KMS-11 (cell line): ENCODE results near the gene MRPL18.

Experiments used
- H2AFZ ChIP-seq: fragments of 200-600 bp; sonication (generic); 2 replicates; pipeline ENCODE4 v1.6.1; 2016; ENCODE audit warnings: antibody characterized with exemption, mixed run types, low read depth
- H3K27ac ChIP-seq: fragments of 200-600 bp; sonication (generic); 2 replicates; pipeline ENCODE4 v1.6.1; 2016; ENCODE audit warnings: mild to moderate bottlenecking, mixed run types
- H3K27me3 ChIP-seq: fragments of 200-600 bp; sonication (generic); 2 replicates; pipeline ENCODE4 v1.6.1; 2017; ENCODE audit warnings: mild to moderate bottlenecking, low read depth, mixed run types, moderate library complexity; ENCODE audit not compliant: insufficient read depth
- H3K36me3 ChIP-seq: fragments of 200-600 bp; sonication (generic); 2 replicates; pipeline ENCODE4 v1.6.1; 2017; ENCODE audit warnings: mild to moderate bottlenecking, mixed run types; ENCODE audit not compliant: insufficient read depth
- H3K4me1 ChIP-seq: fragments of 200-600 bp; sonication (generic); 2 replicates; pipeline ENCODE4 v1.6.1; 2016; ENCODE audit warnings: mild to moderate bottlenecking, low read depth, mixed run types; ENCODE audit not compliant: poor library complexity, severe bottlenecking
- H3K4me2 ChIP-seq: fragments of 200-600 bp; sonication (generic); 2 replicates; pipeline ENCODE4 v1.7.0; 2016; ENCODE audit warnings: mild to moderate bottlenecking, mixed run types
- H3K4me3 ChIP-seq: fragments of 200-600 bp; sonication (generic); IDR thresholded peaks from 2 replicates; pipeline ENCODE4 v1.6.1; 2017; ENCODE audit warnings: low read depth, low read length, mixed read lengths; ENCODE audit not compliant: insufficient read depth
- H3K79me2 ChIP-seq: fragments of 200-600 bp; sonication (generic); 2 replicates; pipeline ENCODE4 v1.6.1; 2016; ENCODE audit warnings: low read depth, mixed run types; ENCODE audit not compliant: insufficient read depth
- H3K9ac ChIP-seq: fragments of 200-600 bp; sonication (generic); 2 replicates; pipeline ENCODE4 v1.6.1; 2016; ENCODE audit warnings: mild to moderate bottlenecking, mixed run types
- H4K20me1 ChIP-seq: fragments of 200-600 bp; sonication (generic); 2 replicates; pipeline ENCODE4 v1.6.1; 2016; ENCODE audit warnings: mild to moderate bottlenecking, mixed run types; ENCODE audit not compliant: insufficient read depth
- CTCF ChIP-seq: fragments of 200-600 bp; sonication (generic); conservative IDR thresholded peaks from 2 replicates; pipeline ENCODE4 v1.6.1; 2017; ENCODE audit warnings: low read depth, mild to moderate bottlenecking, antibody characterized with exemption, low read length, moderate library complexity, mixed read lengths

Gene MRPL18

GRCh38 chr6:159831373-159831679 lies 41.1 kb downstream of the MRPL18 start:
- H3K4me2 ChIP-seq = no peak overlapping the region
- H3K79me2 ChIP-seq = no peaks in the 10 kb centered on the region
- H4K20me1 ChIP-seq = no peaks in the 10 kb centered on the region
- H3K9ac ChIP-seq = no peak overlapping the region
- no peaks in the 10 kb centered on the region for H3K27me3 ChIP-seq
- no peak overlapping the region for H2AFZ ChIP-seq
- no peaks in the 10 kb centered on the region for H3K4me1 ChIP-seq
- no peak overlapping the region for H3K27ac ChIP-seq
- no peak overlapping the region for H3K4me3 ChIP-seq
- TF ChIP-seq CTCF = no peak
- H3K36me3 ChIP-seq = no peaks in the 10 kb centered on the region

- no peak overlapping the region for H2AFZ ChIP-seq
- no peaks in the 10 kb centered on the region for H3K79me2 ChIP-seq
- no peak overlapping the region for H3K9ac ChIP-seq
- no peaks in the 10 kb centered on the region for H4K20me1 ChIP-seq
- H3K4me2 ChIP-seq = no peak overlapping the region
- no peak for TF ChIP-seq CTCF
- no peaks in the 10 kb centered on the region for H3K27me3 ChIP-seq
- H3K27ac ChIP-seq = no peak overlapping the region
- H3K4me3 ChIP-seq = no peak overlapping the region
- H3K4me1 ChIP-seq = no peaks in the 10 kb centered on the region
- H3K36me3 ChIP-seq = no peaks in the 10 kb centered on the region
Measured at GRCh38 chr6:159832946-159833345, 42.7 kb downstream of the MRPL18 start.

- Histone ChIP-seq H3K4me2 (no peak overlapping the region), H3K79me2 (no peaks in the 10 kb centered on the region), H3K27ac (no peak overlapping the region), H3K9ac (no peak overlapping the region), H3K36me3 (no peaks in the 10 kb centered on the region), H3K4me3 (no peak overlapping the region), H2AFZ (no peak overlapping the region), H3K4me1 (no peaks in the 10 kb centered on the region), H3K27me3 (no peaks in the 10 kb centered on the region), H4K20me1 (no peaks in the 10 kb centered on the region)
- no peak for TF ChIP-seq CTCF
Measured at GRCh38 chr6:159833556-159833955, 43.3 kb downstream of the MRPL18 start.

GRCh38 chr6:159833997-159834603 lies 43.8 kb downstream of the MRPL18 start:
- Histone ChIP-seq H2AFZ (no peak overlapping the region), H3K36me3 (no peaks in the 10 kb centered on the region), H3K4me2 (no peak overlapping the region), H3K9ac (no peak overlapping the region), H3K79me2 (no peaks in the 10 kb centered on the region), H3K27ac (no peak overlapping the region), H4K20me1 (no peaks in the 10 kb centered on the region), H3K27me3 (no peaks in the 10 kb centered on the region), H3K4me3 (no peak overlapping the region), H3K4me1 (no peaks in the 10 kb centered on the region)
- no peak for TF ChIP-seq CTCF
